ENCODE measurements around the gene KATNB1. TPM values are rescaled to one million over a fixed set of nuclear protein-coding genes. Genes with fewer than 3 reads are reported as not detected.

KATNB1 gene
- total and polyA plus RNA-seq, 2 experiments from 2014 or later: 31.4 to 65.9 TPM

DNA sequence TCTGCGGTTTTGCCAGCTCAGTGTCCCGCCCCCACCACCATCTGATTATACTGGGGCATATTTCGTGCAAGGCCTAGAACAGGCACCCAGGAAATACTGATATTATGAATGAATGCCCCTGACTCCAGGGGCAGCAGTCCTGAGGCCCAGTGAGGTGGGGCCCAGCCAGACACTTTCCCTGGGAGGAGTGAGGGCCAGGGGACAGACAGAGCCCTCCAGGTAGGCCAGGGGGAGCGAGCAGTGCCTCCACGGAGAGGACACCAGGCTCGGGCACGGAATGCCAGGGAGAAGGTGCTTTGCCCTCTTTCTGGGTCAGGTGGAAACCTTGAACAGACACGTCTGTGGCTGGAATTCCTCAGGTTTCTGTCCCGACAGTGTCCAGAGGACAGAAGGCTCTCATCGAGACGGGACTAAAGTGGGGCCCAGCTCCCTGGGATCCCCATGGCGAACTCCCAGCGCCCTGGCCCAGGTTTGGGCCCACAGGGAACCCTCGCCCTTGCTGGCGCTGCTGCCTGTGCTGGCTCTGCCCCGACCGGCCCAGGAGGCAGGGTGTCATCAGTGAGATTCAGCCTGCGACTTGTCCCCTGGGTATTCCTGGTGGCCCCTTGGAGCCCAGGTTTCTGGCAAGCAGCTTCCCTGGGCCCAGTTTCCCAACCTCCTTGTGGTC lies 4.3 kb downstream of the KATNB1 start:
- Histone ChIP-seq H3K79me2 (replicated peaks; ENCODE audit: insufficient read depth) (peaks cover 7% of the 10 kb centered on the region), H3K27ac (ENCODE audit: low read depth) (no peak overlapping the region), H3K4me3 (no peak overlapping the region), H3K4me2 (no peak overlapping the region), H3F3A (replicated peaks; ENCODE audit: low read depth) (no peaks in the 10 kb centered on the region), H3K36me3 (ENCODE audit: insufficient read depth) (0 out of 2 replicates have a peak, but pooled peaks cover 7% of the 10 kb centered on the region), H4K20me1 (replicated peaks; ENCODE audit: insufficient read depth) (no peaks in the 10 kb centered on the region; the same call in 1 of the 2 replicates), H2AFZ (no peak overlapping the region), H3K9me2 (ENCODE audit: insufficient read depth) (no peaks in the 10 kb centered on the region), H3K27me3 (ENCODE audit: insufficient read depth) (no peaks in the 10 kb centered on the region), H3K4me1 (ENCODE audit: insufficient read depth) (peaks cover 8% of the 10 kb centered on the region; the same call in 1 of the 2 replicates)
- peaks cover 11% of the 10 kb centered on the region for H3K27me3 Mint-ChIP-seq (ENCODE audit: insufficient read depth, low read depth, poor library complexity)
- H3K27ac Mint-ChIP-seq: no peak overlapping the region
- no peak overlapping the region for H3K4me3 Mint-ChIP-seq
- TF ChIP-seq STAT1 (IDR thresholded peaks at IDR 0.05; ENCODE audit: unreplicated experiment) (no peak), JUNB (IDR thresholded peaks at IDR 0.05; ENCODE audit: unreplicated experiment) (no peak), NANOG (IDR thresholded peaks at IDR 0.05; ENCODE audit: borderline replicate concordance) (no peak), ZNF114 (CRISPR knock-in tag; IDR thresholded peaks at IDR 0.05) (no peak), CREB1 (CRISPR knock-in tag; IDR thresholded peaks at IDR 0.05; ENCODE audit: low read depth) (no peak), EZH2 (IDR thresholded peaks at IDR 0.05; ENCODE audit: low read depth, unreplicated experiment) (no peak), POLR2AphosphoS5 (IDR thresholded peaks at IDR 0.05; ENCODE audit: low read depth) (no peak), EZH2phosphoT487 (IDR thresholded peaks at IDR 0.05; ENCODE audit: unreplicated experiment) (no peak), ZNF331 (CRISPR knock-in tag; IDR thresholded peaks at IDR 0.05; ENCODE audit: low read depth) (no peak)
- TF ChIP-seq, protein P1, sequence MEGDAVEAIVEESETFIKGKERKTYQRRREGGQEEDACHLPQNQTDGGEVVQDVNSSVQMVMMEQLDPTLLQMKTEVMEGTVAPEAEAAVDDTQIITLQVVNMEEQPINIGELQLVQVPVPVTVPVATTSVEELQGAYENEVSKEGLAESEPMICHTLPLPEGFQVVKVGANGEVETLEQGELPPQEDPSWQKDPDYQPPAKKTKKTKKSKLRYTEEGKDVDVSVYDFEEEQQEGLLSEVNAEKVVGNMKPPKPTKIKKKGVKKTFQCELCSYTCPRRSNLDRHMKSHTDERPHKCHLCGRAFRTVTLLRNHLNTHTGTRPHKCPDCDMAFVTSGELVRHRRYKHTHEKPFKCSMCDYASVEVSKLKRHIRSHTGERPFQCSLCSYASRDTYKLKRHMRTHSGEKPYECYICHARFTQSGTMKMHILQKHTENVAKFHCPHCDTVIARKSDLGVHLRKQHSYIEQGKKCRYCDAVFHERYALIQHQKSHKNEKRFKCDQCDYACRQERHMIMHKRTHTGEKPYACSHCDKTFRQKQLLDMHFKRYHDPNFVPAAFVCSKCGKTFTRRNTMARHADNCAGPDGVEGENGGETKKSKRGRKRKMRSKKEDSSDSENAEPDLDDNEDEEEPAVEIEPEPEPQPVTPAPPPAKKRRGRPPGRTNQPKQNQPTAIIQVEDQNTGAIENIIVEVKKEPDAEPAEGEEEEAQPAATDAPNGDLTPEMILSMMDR (conservative IDR thresholded peaks at IDR 0.05; ENCODE audit: low read depth in 2 of 2): no peak
- TF ChIP-seq, protein P2, sequence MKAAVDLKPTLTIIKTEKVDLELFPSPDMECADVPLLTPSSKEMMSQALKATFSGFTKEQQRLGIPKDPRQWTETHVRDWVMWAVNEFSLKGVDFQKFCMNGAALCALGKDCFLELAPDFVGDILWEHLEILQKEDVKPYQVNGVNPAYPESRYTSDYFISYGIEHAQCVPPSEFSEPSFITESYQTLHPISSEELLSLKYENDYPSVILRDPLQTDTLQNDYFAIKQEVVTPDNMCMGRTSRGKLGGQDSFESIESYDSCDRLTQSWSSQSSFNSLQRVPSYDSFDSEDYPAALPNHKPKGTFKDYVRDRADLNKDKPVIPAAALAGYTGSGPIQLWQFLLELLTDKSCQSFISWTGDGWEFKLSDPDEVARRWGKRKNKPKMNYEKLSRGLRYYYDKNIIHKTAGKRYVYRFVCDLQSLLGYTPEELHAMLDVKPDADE (IDR thresholded peaks at IDR 0.05): no peak
- TF ChIP-seq, protein P3, sequence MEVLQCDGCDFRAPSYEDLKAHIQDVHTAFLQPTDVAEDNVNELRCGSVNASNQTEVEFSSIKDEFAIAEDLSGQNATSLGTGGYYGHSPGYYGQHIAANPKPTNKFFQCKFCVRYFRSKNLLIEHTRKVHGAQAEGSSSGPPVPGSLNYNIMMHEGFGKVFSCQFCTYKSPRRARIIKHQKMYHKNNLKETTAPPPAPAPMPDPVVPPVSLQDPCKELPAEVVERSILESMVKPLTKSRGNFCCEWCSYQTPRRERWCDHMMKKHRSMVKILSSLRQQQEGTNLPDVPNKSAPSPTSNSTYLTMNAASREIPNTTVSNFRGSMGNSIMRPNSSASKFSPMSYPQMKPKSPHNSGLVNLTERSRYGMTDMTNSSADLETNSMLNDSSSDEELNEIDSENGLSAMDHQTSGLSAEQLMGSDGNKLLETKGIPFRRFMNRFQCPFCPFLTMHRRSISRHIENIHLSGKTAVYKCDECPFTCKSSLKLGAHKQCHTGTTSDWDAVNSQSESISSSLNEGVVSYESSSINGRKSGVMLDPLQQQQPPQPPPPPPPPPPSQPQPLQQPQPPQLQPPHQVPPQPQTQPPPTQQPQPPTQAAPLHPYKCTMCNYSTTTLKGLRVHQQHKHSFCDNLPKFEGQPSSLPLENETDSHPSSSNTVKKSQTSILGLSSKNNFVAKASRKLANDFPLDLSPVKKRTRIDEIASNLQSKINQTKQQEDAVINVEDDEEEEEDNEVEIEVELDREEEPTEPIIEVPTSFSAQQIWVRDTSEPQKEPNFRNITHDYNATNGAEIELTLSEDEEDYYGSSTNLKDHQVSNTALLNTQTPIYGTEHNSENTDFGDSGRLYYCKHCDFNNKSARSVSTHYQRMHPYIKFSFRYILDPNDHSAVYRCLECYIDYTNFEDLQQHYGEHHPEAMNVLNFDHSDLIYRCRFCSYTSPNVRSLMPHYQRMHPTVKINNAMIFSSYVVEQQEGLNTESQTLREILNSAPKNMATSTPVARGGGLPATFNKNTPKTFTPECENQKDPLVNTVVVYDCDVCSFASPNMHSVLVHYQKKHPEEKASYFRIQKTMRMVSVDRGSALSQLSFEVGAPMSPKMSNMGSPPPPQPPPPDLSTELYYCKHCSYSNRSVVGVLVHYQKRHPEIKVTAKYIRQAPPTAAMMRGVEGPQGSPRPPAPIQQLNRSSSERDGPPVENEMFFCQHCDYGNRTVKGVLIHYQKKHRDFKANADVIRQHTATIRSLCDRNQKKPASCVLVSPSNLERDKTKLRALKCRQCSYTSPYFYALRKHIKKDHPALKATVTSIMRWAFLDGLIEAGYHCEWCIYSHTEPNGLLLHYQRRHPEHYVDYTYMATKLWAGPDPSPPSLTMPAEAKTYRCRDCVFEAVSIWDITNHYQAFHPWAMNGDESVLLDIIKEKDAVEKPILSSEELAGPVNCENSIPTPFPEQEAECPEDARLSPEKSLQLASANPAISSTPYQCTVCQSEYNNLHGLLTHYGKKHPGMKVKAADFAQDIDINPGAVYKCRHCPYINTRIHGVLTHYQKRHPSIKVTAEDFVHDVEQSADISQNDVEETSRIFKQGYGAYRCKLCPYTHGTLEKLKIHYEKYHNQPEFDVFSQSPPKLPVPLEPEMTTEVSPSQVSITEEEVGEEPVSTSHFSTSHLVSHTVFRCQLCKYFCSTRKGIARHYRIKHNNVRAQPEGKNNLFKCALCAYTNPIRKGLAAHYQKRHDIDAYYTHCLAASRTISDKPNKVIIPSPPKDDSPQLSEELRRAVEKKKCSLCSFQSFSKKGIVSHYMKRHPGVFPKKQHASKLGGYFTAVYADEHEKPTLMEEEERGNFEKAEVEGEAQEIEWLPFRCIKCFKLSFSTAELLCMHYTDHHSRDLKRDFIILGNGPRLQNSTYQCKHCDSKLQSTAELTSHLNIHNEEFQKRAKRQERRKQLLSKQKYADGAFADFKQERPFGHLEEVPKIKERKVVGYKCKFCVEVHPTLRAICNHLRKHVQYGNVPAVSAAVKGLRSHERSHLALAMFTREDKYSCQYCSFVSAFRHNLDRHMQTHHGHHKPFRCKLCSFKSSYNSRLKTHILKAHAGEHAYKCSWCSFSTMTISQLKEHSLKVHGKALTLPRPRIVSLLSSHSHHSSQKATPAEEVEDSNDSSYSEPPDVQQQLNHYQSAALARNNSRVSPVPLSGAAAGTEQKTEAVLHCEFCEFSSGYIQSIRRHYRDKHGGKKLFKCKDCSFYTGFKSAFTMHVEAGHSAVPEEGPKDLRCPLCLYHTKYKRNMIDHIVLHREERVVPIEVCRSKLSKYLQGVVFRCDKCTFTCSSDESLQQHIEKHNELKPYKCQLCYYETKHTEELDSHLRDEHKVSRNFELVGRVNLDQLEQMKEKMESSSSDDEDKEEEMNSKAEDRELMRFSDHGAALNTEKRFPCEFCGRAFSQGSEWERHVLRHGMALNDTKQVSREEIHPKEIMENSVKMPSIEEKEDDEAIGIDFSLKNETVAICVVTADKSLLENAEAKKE (CRISPR knock-in tag; IDR thresholded peaks at IDR 0.05): no peak
- TF ChIP-seq, protein P4, sequence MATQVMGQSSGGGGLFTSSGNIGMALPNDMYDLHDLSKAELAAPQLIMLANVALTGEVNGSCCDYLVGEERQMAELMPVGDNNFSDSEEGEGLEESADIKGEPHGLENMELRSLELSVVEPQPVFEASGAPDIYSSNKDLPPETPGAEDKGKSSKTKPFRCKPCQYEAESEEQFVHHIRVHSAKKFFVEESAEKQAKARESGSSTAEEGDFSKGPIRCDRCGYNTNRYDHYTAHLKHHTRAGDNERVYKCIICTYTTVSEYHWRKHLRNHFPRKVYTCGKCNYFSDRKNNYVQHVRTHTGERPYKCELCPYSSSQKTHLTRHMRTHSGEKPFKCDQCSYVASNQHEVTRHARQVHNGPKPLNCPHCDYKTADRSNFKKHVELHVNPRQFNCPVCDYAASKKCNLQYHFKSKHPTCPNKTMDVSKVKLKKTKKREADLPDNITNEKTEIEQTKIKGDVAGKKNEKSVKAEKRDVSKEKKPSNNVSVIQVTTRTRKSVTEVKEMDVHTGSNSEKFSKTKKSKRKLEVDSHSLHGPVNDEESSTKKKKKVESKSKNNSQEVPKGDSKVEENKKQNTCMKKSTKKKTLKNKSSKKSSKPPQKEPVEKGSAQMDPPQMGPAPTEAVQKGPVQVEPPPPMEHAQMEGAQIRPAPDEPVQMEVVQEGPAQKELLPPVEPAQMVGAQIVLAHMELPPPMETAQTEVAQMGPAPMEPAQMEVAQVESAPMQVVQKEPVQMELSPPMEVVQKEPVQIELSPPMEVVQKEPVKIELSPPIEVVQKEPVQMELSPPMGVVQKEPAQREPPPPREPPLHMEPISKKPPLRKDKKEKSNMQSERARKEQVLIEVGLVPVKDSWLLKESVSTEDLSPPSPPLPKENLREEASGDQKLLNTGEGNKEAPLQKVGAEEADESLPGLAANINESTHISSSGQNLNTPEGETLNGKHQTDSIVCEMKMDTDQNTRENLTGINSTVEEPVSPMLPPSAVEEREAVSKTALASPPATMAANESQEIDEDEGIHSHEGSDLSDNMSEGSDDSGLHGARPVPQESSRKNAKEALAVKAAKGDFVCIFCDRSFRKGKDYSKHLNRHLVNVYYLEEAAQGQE (IDR thresholded peaks at IDR 0.05; ENCODE audit: unreplicated experiment): no peak
- no peak for DNase-seq (ENCODE audit: low spot score)
- peaks cover 30% of the 10 kb centered on the region for H3K36me3 Mint-ChIP-seq (ENCODE audit: low read depth)
- no peaks in the 10 kb centered on the region for H3K9me3 Mint-ChIP-seq
- no peak for ATAC-seq
- peaks cover 11% of the 10 kb centered on the region for H3K4me1 Mint-ChIP-seq

Measured in GM23338 (cell line).